HG03460 (cell line): Measurements from ENCODE around the gene ALG10B.

ENCODE experiments used
- ATAC-seq: cut with Tn5 transposase; IDR thresholded peaks from one replicate; pipeline ENCODE4 v1.9.1; 2021; ENCODE audit not compliant: unreplicated experiment

Gene ALG10B

GRCh38 chr12:38373784-38374183, 57.2 kb downstream of the ALG10B start:
- no peak for ATAC-seq

GRCh38 chr12:38374751-38375150, 58.2 kb downstream of the ALG10B start:
- ATAC-seq, result no peak
